GM12878 (cell line): ENCODE data around the gene SOWAHB. TPM values are rescaled to one million over a fixed set of nuclear protein-coding genes. Genes with fewer than 3 reads are reported as not detected.

ENCODE experiments used
- ATAC-seq: fragments of 200-7000 bp; cut with Tn5 transposase; 3 replicates; pipeline ENCODE4 v1.9.1; 2020; ENCODE audit warnings: mild to moderate bottlenecking, moderate library complexity
- BruUV-seq: library from RNA; stranded (reverse); fragments of 400-500 nt; replicated peaks from 2 replicates; lab custom pipeline; 2021; lab: Mats Ljungman, UMichigan
- CTCF ChIA-PET: fragments of 300-600 bp; sonication (Branson Sonifier 250); formaldehyde crosslinking; extraction: SDS; loops from one replicate; lab custom pipeline; 2021; ENCODE audit warnings: inconsistent platforms; lab: Yijun Ruan, JAX
- POLR2A ChIA-PET: fragments of 350-600 bp; formaldehyde crosslinking; extraction: SDS; loops from one replicate; lab custom pipeline; 2021; ENCODE audit warnings: inconsistent platforms; lab: Charles Lee
- RAD21 ChIA-PET: fragments of 300-600 bp; sonication (Branson Sonifier 250); formaldehyde crosslinking; loops from one replicate; lab custom pipeline; 2023; ENCODE audit warnings: antibody characterized with exemption; ENCODE audit not compliant: unreplicated experiment; lab: Charles Lee
- SMC1A ChIA-PET: fragments of 300-600 bp; sonication (Branson Sonifier 250); formaldehyde crosslinking; loops from one replicate; lab custom pipeline; 2023; ENCODE audit not compliant: unreplicated experiment, uncharacterized antibody; lab: Charles Lee
- DNase-seq: peaks from one replicate; pipeline ENCODE4 v3.0.0-alpha.2; 2011; ENCODE audit warnings: low read depth, low spot score
- FAIRE-seq: peaks from 3 replicates; lab custom pipeline; 2011; peaks lifted over from hg19 to GRCh38; lab: Jason Lieb, UNC
- H2AFZ ChIP-seq: 2 replicates; pipeline ENCODE4 v1.6.0; 2011; ENCODE audit warnings: low read depth, low read length, control low read depth; ENCODE audit not compliant: control insufficient read depth
- H3K27ac ChIP-seq: 2 replicates; pipeline ENCODE4 v1.5.1; 2011; ENCODE audit warnings: control low read depth; ENCODE audit not compliant: control insufficient read depth, insufficient read depth
- H3K27me3 ChIP-seq, 2 experiments: replicated peaks in 1 of 2; 2 replicates each; pipeline versions ENCODE4 v1.6.0 to v1.6.1; 2011; ENCODE audit warnings: low read length in 1 of 2; ENCODE audit not compliant: control insufficient read depth in 2 of 2, insufficient read depth in 2 of 2
- H3K36me3 ChIP-seq, 2 experiments: 2 replicates each; pipeline ENCODE4 v1.5.1; 2011; ENCODE audit warnings: low read length in 1 of 2; ENCODE audit not compliant: control insufficient read depth in 2 of 2, insufficient read depth in 2 of 2
- H3K4me1 ChIP-seq: 2 replicates; pipeline ENCODE4 v1.6.1; 2011; ENCODE audit warnings: mild to moderate bottlenecking, low read length, moderate library complexity, mixed read lengths; ENCODE audit not compliant: control insufficient read depth, insufficient read depth
- H3K4me2 ChIP-seq: 2 replicates; pipeline ENCODE4 v1.6.0; 2011; ENCODE audit warnings: control low read depth; ENCODE audit not compliant: control insufficient read depth, insufficient read depth
- H3K4me3 ChIP-seq: fragments of 200-600 bp; sonication (generic); 2 replicates; pipeline ENCODE4 v1.5.1; 2016
- H3K79me2 ChIP-seq: 2 replicates; pipeline ENCODE4 v1.6.0; 2011; ENCODE audit warnings: low read length; ENCODE audit not compliant: control insufficient read depth, insufficient read depth
- H3K9ac ChIP-seq: 2 replicates; pipeline ENCODE4 v1.8.0; 2011; ENCODE audit warnings: low read length, control low read depth, mixed read lengths; ENCODE audit not compliant: control insufficient read depth, insufficient read depth
- H3K9me3 ChIP-seq: replicated peaks from 3 replicates; pipeline ENCODE4 v1.5.1; 2011; ENCODE audit warnings: mild to moderate bottlenecking, low read length; ENCODE audit not compliant: control insufficient read depth, insufficient read depth
- H4K20me1 ChIP-seq: 2 replicates; pipeline ENCODE4 v1.6.0; 2011; ENCODE audit not compliant: control insufficient read depth, insufficient read depth
- GABPA ChIP-seq: IDR thresholded peaks from 2 replicates; pipeline ENCODE4 v1.6.1; 2014; ENCODE audit warnings: antibody characterized with exemption, low read depth, mild to moderate bottlenecking, inconsistent platforms
- KAT2A ChIP-seq: conservative IDR thresholded peaks from 2 replicates; pipeline ENCODE4 v1.6.1; 2011; ENCODE audit warnings: low read depth, low read length; ENCODE audit not compliant: control insufficient read depth
- KDM1A ChIP-seq: fragments of 200-600 bp; sonication (generic); IDR thresholded peaks from 2 replicates; pipeline ENCODE4 v1.6.1; 2016; ENCODE audit warnings: borderline replicate concordance
- LARP7 ChIP-seq: fragments of 450-650 bp; IDR thresholded peaks from 2 replicates; pipeline ENCODE4 v1.6.1; 2017; ENCODE audit warnings: mild to moderate bottlenecking
- MTA2 ChIP-seq: fragments of 450-650 bp; IDR thresholded peaks from 2 replicates; pipeline ENCODE4 v1.6.1; 2016; ENCODE audit warnings: low read depth, mild to moderate bottlenecking, moderate library complexity
- NRF1 ChIP-seq: conservative IDR thresholded peaks from 2 replicates; pipeline ENCODE4 v1.6.1; 2011; ENCODE audit warnings: mild to moderate bottlenecking, low read depth, low read length, improper control_type of control experiment
- PAX5 ChIP-seq: IDR thresholded peaks from 2 replicates; pipeline ENCODE4 v1.6.1; 2011; ENCODE audit warnings: low read depth, low read length, borderline replicate concordance
- RBBP5 ChIP-seq: fragments of 200-600 bp; sonication (generic); conservative IDR thresholded peaks from 2 replicates; pipeline ENCODE4 v1.6.1; 2016
- SIN3A ChIP-seq: IDR thresholded peaks from 2 replicates; pipeline ENCODE4 v1.6.1; 2012; ENCODE audit warnings: low read depth, low read length, improper control_type of control experiment
- SPI1 ChIP-seq: IDR thresholded peaks from 2 replicates; pipeline ENCODE4 v1.6.1; 2011; ENCODE audit warnings: low read depth, mild to moderate bottlenecking, low read length, moderate library complexity, borderline replicate concordance; ENCODE audit not compliant: insufficient read depth
- SREBF1 ChIP-seq: IDR thresholded peaks from 2 replicates; pipeline ENCODE4 v1.6.1; 2012; ENCODE audit warnings: mild to moderate bottlenecking, low read length
- STAT1 ChIP-seq: fragments of 450-650 bp; conservative IDR thresholded peaks from 2 replicates; pipeline ENCODE4 v1.6.1; 2014; ENCODE audit warnings: antibody characterized with exemption, mild to moderate bottlenecking
- TAF1 ChIP-seq: IDR thresholded peaks from 2 replicates; pipeline ENCODE4 v1.6.1; 2011; ENCODE audit warnings: mild to moderate bottlenecking, low read depth, low read length, borderline replicate concordance
- TCF12 ChIP-seq: IDR thresholded peaks from 2 replicates; pipeline ENCODE4 v1.6.1; 2011; ENCODE audit warnings: low read depth, mild to moderate bottlenecking, low read length
- WRNIP1 ChIP-seq: IDR thresholded peaks from 2 replicates; pipeline ENCODE4 v1.6.1; 2011; ENCODE audit warnings: low read depth, low read length, improper control_type of control experiment, borderline replicate concordance
- YBX1 ChIP-seq: fragments of 450-650 bp; IDR thresholded peaks from 2 replicates; pipeline ENCODE4 v1.6.1; 2016; ENCODE audit warnings: antibody characterized with exemption
- ZNF24 ChIP-seq: fragments of 450-650 bp; IDR thresholded peaks from 2 replicates; pipeline ENCODE4 v1.6.1; 2017; ENCODE audit warnings: antibody characterized with exemption, mild to moderate bottlenecking
- WGBS: methylation state at CpG from one replicate; pipeline ENCODE4 v1.1.6; 2016; ENCODE audit warnings: low lambda C conversion rate; ENCODE audit not compliant: insufficient replicate concordance, insufficient coverage; ENCODE audit errors: missing lambda C conversion rate; 5-methylcytosine and 5-hydroxymethylcytosine counted together
- in situ Hi-C: fragments of 300-500 bp; cut with MboI; formaldehyde crosslinking; loops from 9 replicates; pipeline ENCODE4 v1.14.3; 2018; ENCODE audit warnings: mixed read lengths
- intact Hi-C: fragments of 100-400 bp; cut with micrococcal nuclease; formaldehyde crosslinking; loops from one replicate; pipeline ENCODE4 v1.14.2; 2022; ENCODE audit not compliant: unreplicated experiment
- polyA plus RNA-seq, 11 experiments: library from polyadenylated mRNA; depleted of rRNA in 4 of 11; unstranded in 6 of 11; stranded (reverse) in 5 of 11; fragments of >200 nt; fragmentation: Nextera tagmentation in 4 of 11; fragmentation: Illumina TruSeq in 1 of 11; extraction: Ambion mirVana in 4 of 11; extraction: Trizol in 1 of 11; gene quantifications; 1 replicate in 1 of 11; 2 replicates in 10 of 11; pipeline versions ENCODE4 v1.2.1 to v1.2.3, GENCODE V29; 2011 to 2016; ENCODE audit warnings: inconsistent platforms in 2 of 11, missing spikeins in 2 of 11, low read depth in 1 of 11
- total RNA-seq, 4 experiments: library from RNA; depleted of rRNA in 3 of 4; stranded (reverse); fragments of >200 nt in 3 of 4; fragmentation: Illumina TruSeq in 1 of 4; extraction: Trizol in 1 of 4; gene quantifications; 2 replicates each; pipeline versions ENCODE4 v1.2.1 to v1.2.3, GENCODE V29; 2013 to 2021
- TF ChIP-seq, protein P1 (sequence below): IDR thresholded peaks from 2 replicates; pipeline ENCODE4 v1.6.1; 2011; ENCODE audit warnings: low read depth, mild to moderate bottlenecking, low read length, moderate library complexity, borderline replicate concordance; ENCODE audit errors: extremely low read depth
- TF ChIP-seq, protein P2 (sequence below): fragments of 150-350 bp; IDR thresholded peaks from 2 replicates; pipeline ENCODE4 v1.6.1; 2016; ENCODE audit warnings: low read depth, low read length

SOWAHB gene
- total and polyA plus RNA-seq, 10 of the 15 experiments (the other 5 are each of a cell fraction or from before 2014, with no cell fraction given) = 0.01 to 0.13 (median 0.05) TPM; not detected in 4

GRCh38 chr4:76902233-76902890 is 4.4 kb upstream of the SOWAHB start:
- no peak for ATAC-seq

More at GRCh38 chr4:76902233-76902890, 4.4 kb upstream of the SOWAHB start:
- H3K79me2 ChIP-seq = no peaks in the 10 kb centered on the region
- 43% methylated on average over 3 of the region's 3 CpGs for WGBS
- DNase-seq = no peak
- H3K9me3 ChIP-seq = no peaks in the 10 kb centered on the region; the same call in 2 of the 3 replicates
- SMC1A ChIA-PET = interaction anchor here (1.2 kb wide), 1 partner anchor 39 kb away, joined by 3 read pairs; no protein-coding TSS in a partner anchor
- intact Hi-C loops (no loop called here), in situ Hi-C loops (no loop called here)
- POLR2A ChIA-PET = no interaction called here
- BruUV-seq = no TSS peak
- H3K27ac ChIP-seq = no peak overlapping the region
- TF ChIP-seq TCF12 = no peak
- no peak for TF ChIP-seq SIN3A
- TF ChIP-seq ZNF24 = no peak
- TF ChIP-seq RBBP5 = no peak
- TF ChIP-seq LARP7 = no peak
- TF ChIP-seq KAT2A = no peak
- no peak for TF ChIP-seq SREBF1
- TF ChIP-seq MTA2 = no peak
- TF ChIP-seq TAF1 = no peak
- no peak for TF ChIP-seq PAX5
- TF ChIP-seq, protein P1, sequence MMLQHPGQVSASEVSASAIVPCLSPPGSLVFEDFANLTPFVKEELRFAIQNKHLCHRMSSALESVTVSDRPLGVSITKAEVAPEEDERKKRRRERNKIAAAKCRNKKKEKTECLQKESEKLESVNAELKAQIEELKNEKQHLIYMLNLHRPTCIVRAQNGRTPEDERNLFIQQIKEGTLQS = no peak
- TF ChIP-seq WRNIP1 = no peak
- TF ChIP-seq STAT1 = no peak
- TF ChIP-seq NRF1 = no peak
- no peak for TF ChIP-seq YBX1
- TF ChIP-seq KDM1A = no peak
- no peak for TF ChIP-seq SPI1
- TF ChIP-seq GABPA = no peak
- TF ChIP-seq, protein P2, sequence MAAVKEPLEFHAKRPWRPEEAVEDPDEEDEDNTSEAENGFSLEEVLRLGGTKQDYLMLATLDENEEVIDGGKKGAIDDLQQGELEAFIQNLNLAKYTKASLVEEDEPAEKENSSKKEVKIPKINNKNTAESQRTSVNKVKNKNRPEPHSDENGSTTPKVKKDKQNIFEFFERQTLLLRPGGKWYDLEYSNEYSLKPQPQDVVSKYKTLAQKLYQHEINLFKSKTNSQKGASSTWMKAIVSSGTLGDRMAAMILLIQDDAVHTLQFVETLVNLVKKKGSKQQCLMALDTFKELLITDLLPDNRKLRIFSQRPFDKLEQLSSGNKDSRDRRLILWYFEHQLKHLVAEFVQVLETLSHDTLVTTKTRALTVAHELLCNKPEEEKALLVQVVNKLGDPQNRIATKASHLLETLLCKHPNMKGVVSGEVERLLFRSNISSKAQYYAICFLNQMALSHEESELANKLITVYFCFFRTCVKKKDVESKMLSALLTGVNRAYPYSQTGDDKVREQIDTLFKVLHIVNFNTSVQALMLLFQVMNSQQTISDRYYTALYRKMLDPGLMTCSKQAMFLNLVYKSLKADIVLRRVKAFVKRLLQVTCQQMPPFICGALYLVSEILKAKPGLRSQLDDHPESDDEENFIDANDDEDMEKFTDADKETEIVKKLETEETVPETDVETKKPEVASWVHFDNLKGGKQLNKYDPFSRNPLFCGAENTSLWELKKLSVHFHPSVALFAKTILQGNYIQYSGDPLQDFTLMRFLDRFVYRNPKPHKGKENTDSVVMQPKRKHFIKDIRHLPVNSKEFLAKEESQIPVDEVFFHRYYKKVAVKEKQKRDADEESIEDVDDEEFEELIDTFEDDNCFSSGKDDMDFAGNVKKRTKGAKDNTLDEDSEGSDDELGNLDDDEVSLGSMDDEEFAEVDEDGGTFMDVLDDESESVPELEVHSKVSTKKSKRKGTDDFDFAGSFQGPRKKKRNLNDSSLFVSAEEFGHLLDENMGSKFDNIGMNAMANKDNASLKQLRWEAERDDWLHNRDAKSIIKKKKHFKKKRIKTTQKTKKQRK = no peak
- H2AFZ ChIP-seq = no peak overlapping the region
- FAIRE-seq = no peak
- RAD21 ChIA-PET = no interaction called here
- CTCF ChIA-PET = interaction anchor here (1.0 to 1.4 kb wide), 3 partner anchors 21 to 300 kb away, joined by 3 to 5 read pairs (median 4); no protein-coding TSS in a partner anchor
- H3K4me1 ChIP-seq = no peaks in the 10 kb centered on the region
- no peak overlapping the region for H3K4me2 ChIP-seq
- H3K27me3 ChIP-seq = peaks cover 7 to 8% of the 10 kb centered on the region in 2 experiments
- H3K4me3 ChIP-seq = no peak overlapping the region
- no peak overlapping the region for H3K9ac ChIP-seq
- H4K20me1 ChIP-seq = no peaks in the 10 kb centered on the region
- no peaks in the 10 kb centered on the region for H3K36me3 ChIP-seq
